HCT116 (cell line): Measurements from ENCODE around the gene MGAT4A. TPM values are rescaled to one million over a fixed set of nuclear protein-coding genes. Genes with fewer than 3 reads are reported as not detected.

Experiments
- ATAC-seq: fragments of 200-7000 bp; cut with Tn5 transposase; 2 replicates; pipeline ENCODE4 v1.9.1; 2020; ENCODE audit warnings: mild to moderate bottlenecking, moderate library complexity
- BruUV-seq: library from RNA; stranded (reverse); fragments of 400-500 nt; replicated peaks from 2 replicates; lab custom pipeline; 2021; lab: Mats Ljungman, UMichigan
- CTCF ChIA-PET: fragments of 300-600 bp; sonication (Branson Sonifier 250); formaldehyde crosslinking; loops from one replicate; lab custom pipeline; 2021; ENCODE audit warnings: antibody characterized with exemption; lab: Charles Lee
- POLR2A ChIA-PET: fragments of 300-600, 350-600 bp; sonication (Branson Sonifier 250); formaldehyde crosslinking; loops from one replicate; lab custom pipeline; 2021; ENCODE audit warnings: antibody characterized with exemption; lab: Charles Lee
- RAD21 ChIA-PET, 2 experiments: fragments of 300-600 bp; sonication (Branson Sonifier 250); formaldehyde crosslinking; loops; one replicate each; lab custom pipeline; 2023; ENCODE audit warnings: low total read pairs in 2 of 2; ENCODE audit not compliant: uncharacterized antibody in 2 of 2, unreplicated experiment in 2 of 2, low non-redundant PET in 1 of 2; lab: Charles Lee
- DNase-seq: peaks from one replicate; pipeline ENCODE4 v3.0.0-alpha.2; 2010; ENCODE audit warnings: low read depth, low spot score
- H2AFZ ChIP-seq: fragments of 200-600 bp; shearing (Covaris generic), sonication (generic); 2 replicates; pipeline ENCODE4 v1.6.1; 2017; ENCODE audit warnings: low read depth, mixed run types, mixed read lengths, antibody characterized with exemption, low read length; ENCODE audit not compliant: poor library complexity, severe bottlenecking
- H3K27ac ChIP-seq: 2 replicates; pipeline ENCODE4 v1.5.1; 2012; ENCODE audit warnings: low read depth, low read length
- H3K27me3 ChIP-seq: fragments of 200-600 bp; sonication (generic); 2 replicates; pipeline ENCODE4 v1.6.1; 2016; ENCODE audit warnings: mixed run types, low read length, mixed read lengths; ENCODE audit not compliant: insufficient read depth
- H3K36me3 ChIP-seq, 2 experiments: fragments of 200-500 bp in 1 of 2; fragments of 200-600 bp in 1 of 2; sonication (Bioruptor generic) in 1 of 2; sonication (generic) in 1 of 2; 2 replicates each; pipeline versions ENCODE4 v1.5.1 to v1.6.1; 2014 to 2016; ENCODE audit warnings: low read length in 2 of 2, inconsistent platforms in 1 of 2, mixed read lengths in 1 of 2, mixed run types in 1 of 2; ENCODE audit not compliant: insufficient read depth in 2 of 2, control insufficient read depth in 1 of 2
- H3K4me1 ChIP-seq, 2 experiments: fragments of 200-600 bp in 1 of 2; sonication (generic) in 1 of 2; 2 replicates each; pipeline versions ENCODE4 v1.5.1 to v1.6.1; 2012 to 2017; ENCODE audit warnings: low read length in 2 of 2, inconsistent platforms in 1 of 2, mild to moderate bottlenecking in 1 of 2, mixed read lengths in 1 of 2, mixed run types in 1 of 2, moderate library complexity in 1 of 2; ENCODE audit not compliant: insufficient read depth in 2 of 2, control insufficient read depth in 1 of 2
- H3K4me2 ChIP-seq: fragments of 200-600 bp; sonication (generic); 2 replicates; pipeline ENCODE4 v1.6.1; 2017; ENCODE audit warnings: mixed run types, low read length, mixed read lengths
- H3K4me3 ChIP-seq, 2 experiments: fragments of 200-600 bp in 1 of 2; sonication (generic) in 1 of 2; replicated peaks in 1 of 2; 2 replicates each; pipeline ENCODE4 v1.5.1; 2011 to 2016; ENCODE audit warnings: low read length in 2 of 2, control low read depth in 1 of 2, low read depth in 1 of 2, mild to moderate bottlenecking in 1 of 2, mixed read lengths in 1 of 2, mixed run types in 1 of 2
- H3K79me2 ChIP-seq: fragments of 200-600 bp; sonication (generic); 2 replicates; pipeline ENCODE4 v1.6.1; 2017; ENCODE audit warnings: mild to moderate bottlenecking, mixed run types, low read length, moderate library complexity, mixed read lengths; ENCODE audit not compliant: insufficient read depth
- H3K9ac ChIP-seq: fragments of 200-600 bp; sonication (generic); 2 replicates; pipeline ENCODE4 v1.6.1; 2016; ENCODE audit warnings: low read length, mixed read lengths
- H3K9me2 ChIP-seq: fragments of 200-600 bp; sonication (generic), shearing (Covaris generic); 2 replicates; pipeline ENCODE4 v1.6.1; 2017; ENCODE audit warnings: mixed run types, mild to moderate bottlenecking, moderate library complexity; ENCODE audit not compliant: insufficient read depth
- H3K9me3 ChIP-seq, 2 experiments: fragments of 200-500 bp in 1 of 2; fragments of 200-600 bp in 1 of 2; sonication (Bioruptor generic) in 1 of 2; sonication (generic) in 1 of 2; 2 replicates each; pipeline ENCODE4 v1.6.1; 2014 to 2017; ENCODE audit warnings: low read length in 2 of 2, mixed read lengths in 2 of 2, inconsistent platforms in 1 of 2, low read depth in 1 of 2, mild to moderate bottlenecking in 1 of 2, mixed run types in 1 of 2, moderate library complexity in 1 of 2; ENCODE audit not compliant: control insufficient read depth in 1 of 2, insufficient read depth in 1 of 2
- H4K20me1 ChIP-seq: fragments of 200-600 bp; sonication (generic), shearing (Covaris generic); 2 replicates; pipeline ENCODE4 v1.6.1; 2017; ENCODE audit warnings: mixed run types, mild to moderate bottlenecking, moderate library complexity; ENCODE audit not compliant: insufficient read depth
- CBX3 ChIP-seq: IDR thresholded peaks from 2 replicates; pipeline ENCODE4 v1.6.1; 2012; ENCODE audit warnings: low read depth
- EZH2 ChIP-seq: fragments of 200-600 bp; sonication (generic); IDR thresholded peaks from 2 replicates; pipeline ENCODE4 v1.6.1; 2017; ENCODE audit warnings: antibody characterized with exemption, mixed run types
- RAD21 ChIP-seq: IDR thresholded peaks from 2 replicates; pipeline ENCODE4 v1.6.1; 2012; ENCODE audit warnings: low read depth, mild to moderate bottlenecking
- SP1 ChIP-seq: IDR thresholded peaks from 2 replicates; pipeline ENCODE4 v1.6.1; 2012; ENCODE audit warnings: low read depth
- intact Hi-C: fragments of 100-400 bp; cut with micrococcal nuclease; formaldehyde crosslinking; loops from 2 replicates; pipeline ENCODE4 v1.10.0; 2022
- total RNA-seq: library from RNA; stranded (reverse); gene quantifications from one replicate; pipeline ENCODE4 v1.2.1, GENCODE V29; 2021; ENCODE audit not compliant: unreplicated experiment
- TF ChIP-seq, protein P1 (sequence below): IDR thresholded peaks from 2 replicates; pipeline ENCODE4 v1.6.1; 2012
- TF ChIP-seq, protein P2 (sequence below): IDR thresholded peaks from 2 replicates; pipeline ENCODE4 v1.6.1; 2012; ENCODE audit warnings: low read depth

Gene MGAT4A
- total RNA-seq, 1 experiment from 2014 or later: 10.2 TPM

DNA sequence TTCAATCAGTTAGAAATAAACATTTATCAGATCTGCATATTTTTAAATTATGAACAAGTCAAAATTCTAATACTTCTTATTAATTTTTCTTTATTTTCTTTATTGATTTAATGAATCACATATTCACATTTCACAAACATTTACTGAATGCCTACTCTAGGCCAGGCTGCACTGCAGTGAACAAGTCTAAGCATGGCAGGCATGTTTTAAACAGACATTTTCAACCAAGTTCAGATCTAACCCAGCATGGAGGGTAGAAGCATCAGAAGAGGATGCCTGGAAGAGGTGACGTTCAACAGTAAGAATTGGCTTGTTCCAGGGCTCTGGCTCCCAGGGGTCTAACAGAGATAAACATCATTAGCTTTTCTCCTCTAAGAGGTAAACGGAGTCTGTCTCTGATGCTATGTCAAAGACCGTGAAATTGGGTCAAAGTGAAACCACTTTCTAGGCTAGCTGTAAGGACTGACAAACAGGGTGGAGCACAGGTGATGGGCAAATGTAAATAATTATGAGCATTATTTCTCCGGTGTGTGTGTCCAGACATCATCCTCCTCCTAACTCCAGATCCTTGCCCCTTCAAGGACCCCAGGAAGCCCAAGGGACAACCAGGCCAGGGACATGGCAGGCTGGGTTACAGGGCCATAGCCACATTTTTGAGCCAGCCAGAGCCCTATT is 72.0 kb downstream of the MGAT4A start:
- no peak for TF ChIP-seq CBX3
- TF ChIP-seq, protein P1, sequence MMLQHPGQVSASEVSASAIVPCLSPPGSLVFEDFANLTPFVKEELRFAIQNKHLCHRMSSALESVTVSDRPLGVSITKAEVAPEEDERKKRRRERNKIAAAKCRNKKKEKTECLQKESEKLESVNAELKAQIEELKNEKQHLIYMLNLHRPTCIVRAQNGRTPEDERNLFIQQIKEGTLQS: no peak
- TF ChIP-seq, protein P2, sequence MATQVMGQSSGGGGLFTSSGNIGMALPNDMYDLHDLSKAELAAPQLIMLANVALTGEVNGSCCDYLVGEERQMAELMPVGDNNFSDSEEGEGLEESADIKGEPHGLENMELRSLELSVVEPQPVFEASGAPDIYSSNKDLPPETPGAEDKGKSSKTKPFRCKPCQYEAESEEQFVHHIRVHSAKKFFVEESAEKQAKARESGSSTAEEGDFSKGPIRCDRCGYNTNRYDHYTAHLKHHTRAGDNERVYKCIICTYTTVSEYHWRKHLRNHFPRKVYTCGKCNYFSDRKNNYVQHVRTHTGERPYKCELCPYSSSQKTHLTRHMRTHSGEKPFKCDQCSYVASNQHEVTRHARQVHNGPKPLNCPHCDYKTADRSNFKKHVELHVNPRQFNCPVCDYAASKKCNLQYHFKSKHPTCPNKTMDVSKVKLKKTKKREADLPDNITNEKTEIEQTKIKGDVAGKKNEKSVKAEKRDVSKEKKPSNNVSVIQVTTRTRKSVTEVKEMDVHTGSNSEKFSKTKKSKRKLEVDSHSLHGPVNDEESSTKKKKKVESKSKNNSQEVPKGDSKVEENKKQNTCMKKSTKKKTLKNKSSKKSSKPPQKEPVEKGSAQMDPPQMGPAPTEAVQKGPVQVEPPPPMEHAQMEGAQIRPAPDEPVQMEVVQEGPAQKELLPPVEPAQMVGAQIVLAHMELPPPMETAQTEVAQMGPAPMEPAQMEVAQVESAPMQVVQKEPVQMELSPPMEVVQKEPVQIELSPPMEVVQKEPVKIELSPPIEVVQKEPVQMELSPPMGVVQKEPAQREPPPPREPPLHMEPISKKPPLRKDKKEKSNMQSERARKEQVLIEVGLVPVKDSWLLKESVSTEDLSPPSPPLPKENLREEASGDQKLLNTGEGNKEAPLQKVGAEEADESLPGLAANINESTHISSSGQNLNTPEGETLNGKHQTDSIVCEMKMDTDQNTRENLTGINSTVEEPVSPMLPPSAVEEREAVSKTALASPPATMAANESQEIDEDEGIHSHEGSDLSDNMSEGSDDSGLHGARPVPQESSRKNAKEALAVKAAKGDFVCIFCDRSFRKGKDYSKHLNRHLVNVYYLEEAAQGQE: no peak
- TF ChIP-seq RAD21: no peak
- no peak for TF ChIP-seq EZH2
- no peak for TF ChIP-seq SP1
- H3K27ac ChIP-seq: no peak overlapping the region
- no peaks in the 10 kb centered on the region for H3K36me3 ChIP-seq
- CTCF ChIA-PET: interaction anchor here (1.1 kb wide), 1 partner anchor 10 kb away, joined by 4 read pairs; no protein-coding TSS in a partner anchor
- H3K9me2 ChIP-seq: no peaks in the 10 kb centered on the region
- H3K27me3 ChIP-seq: no peaks in the 10 kb centered on the region
- BruUV-seq: no TSS peak
- H3K9me3 ChIP-seq: no peaks in the 10 kb centered on the region
- intact Hi-C loops: no loop called here
- no peak overlapping the region for H3K4me2 ChIP-seq
- H3K4me3 ChIP-seq: no peak overlapping the region
- POLR2A ChIA-PET: no interaction called here
- H4K20me1 ChIP-seq: no peaks in the 10 kb centered on the region
- no peak overlapping the region for H2AFZ ChIP-seq
- no peaks in the 10 kb centered on the region for H3K79me2 ChIP-seq
- no peak for DNase-seq
- RAD21 ChIA-PET: no interaction called here
- no peak for ATAC-seq
- no peak overlapping the region for H3K9ac ChIP-seq
- no peaks in the 10 kb centered on the region for H3K4me1 ChIP-seq
